Daoy (cell line): ENCODE results near the gene SERPINA12. TPM values are rescaled to one million over a fixed set of nuclear protein-coding genes. Genes with fewer than 3 reads are reported as not detected.

Experiments
- DNase-seq: peaks from one replicate; pipeline ENCODE4 v3.0.0-alpha.2; 2015; ENCODE audit warnings: low read depth
- total RNA-seq: library from RNA; depleted of rRNA; stranded (reverse); fragments of >200 nt; shearing (Covaris generic); gene quantifications from 2 replicates; pipeline ENCODE4 v1.2.3, GENCODE V29; 2014; rRNA removed

Gene SERPINA12
- total RNA-seq, 1 experiment from 2014 or later, result not detected

- DNase-seq, result no peak
Observed at GRCh38 chr14:94439453-94440057, 69.7 kb downstream of the SERPINA12 start.

Other genes starting within 250 kb of the SERPINA12 start
- gene SERPINA10, start 216.2 kb downstream of the SERPINA12 start, total RNA-seq, result not detected in 2 replicates
- 0.91 and 4.1 TPM in 2 replicates for gene SERPINA6, start 186.1 kb downstream of the SERPINA12 start, total RNA-seq
- not detected in 2 replicates for gene SERPINA2, start 142.8 kb downstream of the SERPINA12 start, total RNA-seq
- gene SERPINA1, start 120.9 kb downstream of the SERPINA12 start, total RNA-seq, result 26.1 and 30.8 TPM in 2 replicates
- gene SERPINA11, start 56.7 kb downstream of the SERPINA12 start, total RNA-seq, result not detected in 2 replicates
- 0.11 TPM in 1 of 2 replicates, not detected in the other for gene SERPINA9, start 33.3 kb downstream of the SERPINA12 start, total RNA-seq
- gene SERPINA4, start 52.0 kb upstream of the SERPINA12 start, total RNA-seq, result not detected in 2 replicates
- gene SERPINA5, start 72.0 kb upstream of the SERPINA12 start, total RNA-seq, result 0.17 and 0.33 TPM in 2 replicates
- gene SERPINA3, start 102.9 kb upstream of the SERPINA12 start, total RNA-seq, result 1.3 TPM in 1 of 2 replicates, not detected in the other